Natural killer cell (primary cell): Measurements from ENCODE around the gene KCNMB3. TPM values are rescaled to one million over a fixed set of nuclear protein-coding genes. Genes with fewer than 3 reads are reported as not detected.

Experiments used
- ATAC-seq, 3 donors: fragments of 150-1000 bp in 2 of 3; fragments of 200-7000 bp in 1 of 3; cut with Tn5 transposase; 1 replicate in 1 of 3; 2 replicates in 2 of 3; pipeline ENCODE4 v1.10.0; 2021; ENCODE audit warnings: mild to moderate bottlenecking in 2 of 3, moderate library complexity in 2 of 3
- DNase-seq, 2 donors: peaks; one replicate each; pipeline versions ENCODE4 v3.0.0 to v3.0.0-alpha.2; 2013 to 2021; ENCODE audit warnings: mixed read lengths in 1 of 2
- H3K27ac ChIP-seq: one replicate; pipeline ENCODE4 v1.5.1; 2013; ENCODE audit warnings: mild to moderate bottlenecking, low read length
- H3K27me3 ChIP-seq: one replicate; pipeline ENCODE4 v1.6.1; 2013; ENCODE audit warnings: low read length; ENCODE audit not compliant: control insufficient read depth, insufficient read depth
- H3K36me3 ChIP-seq: one replicate; pipeline ENCODE4 v1.6.1; 2013; ENCODE audit warnings: low read length; ENCODE audit not compliant: control insufficient read depth, insufficient read depth
- H3K4me1 ChIP-seq: one replicate; pipeline ENCODE4 v1.6.1; 2013; ENCODE audit warnings: low read length; ENCODE audit not compliant: control insufficient read depth, insufficient read depth
- H3K4me3 ChIP-seq: one replicate; pipeline ENCODE4 v1.5.1; 2013; ENCODE audit warnings: low read length
- H3K9me3 ChIP-seq: one replicate; pipeline ENCODE4 v1.6.1; 2013; ENCODE audit warnings: low read length; ENCODE audit not compliant: control insufficient read depth, insufficient read depth
- H3K27ac Mint-ChIP-seq, 2 donors: one replicate each; pipeline ENCODE4 v1.8.0; 2022; ENCODE audit warnings: mild to moderate bottlenecking in 2 of 2, mixed read lengths in 2 of 2, moderate library complexity in 1 of 2
- H3K27me3 Mint-ChIP-seq, 2 donors: one replicate each; pipeline ENCODE4 v1.8.0; 2022; ENCODE audit warnings: low read depth in 2 of 2, mixed read lengths in 2 of 2
- H3K36me3 Mint-ChIP-seq: one replicate; pipeline ENCODE4 v1.8.0; 2022; ENCODE audit warnings: mixed read lengths
- H3K4me1 Mint-ChIP-seq, 2 donors: one replicate each; pipeline ENCODE4 v1.8.0; 2022; ENCODE audit warnings: mixed read lengths in 2 of 2
- H3K4me3 Mint-ChIP-seq: one replicate; pipeline ENCODE4 v1.8.0; 2022; ENCODE audit warnings: mild to moderate bottlenecking, moderate library complexity, mixed read lengths
- H3K9me3 Mint-ChIP-seq, 2 donors: one replicate each; pipeline ENCODE4 v1.8.0; 2022; ENCODE audit warnings: mixed read lengths in 2 of 2
- CTCF ChIP-seq: fragments of 200-600 bp; IDR thresholded peaks from one replicate; pipeline ENCODE4 v1.8.0; 2022; ENCODE audit warnings: antibody characterized with exemption
- WGBS: methylation state at CpG from one replicate; pipeline ENCODE4 v1.1.7; 2013; ENCODE audit warnings: missing lambda C conversion rate; ENCODE audit not compliant: insufficient coverage; 5-methylcytosine and 5-hydroxymethylcytosine counted together
- intact Hi-C: fragments of 100-400 bp; cut with micrococcal nuclease; formaldehyde crosslinking; loops from one replicate; pipeline ENCODE4 v1.14.2; 2022
- total RNA-seq, 4 donors: library from RNA; stranded (reverse); fragments of 120-200 nt in 1 of 4; gene quantifications; one replicate each; pipeline versions ENCODE4 v1.2.3 to v1.2.4, GENCODE V29; 2013 to 2022

KCNMB3 gene
- total RNA-seq, 3 donors from 2014 or later (not counting 1 experiment from before 2014, with no cell fraction given) = 1.3 to 1.8 (median 1.4) TPM

- Histone ChIP-seq H3K4me3 (no peak overlapping the region), H3K36me3 (no peaks in the 10 kb centered on the region), H3K27ac (no peak overlapping the region), H3K9me3 (no peaks in the 10 kb centered on the region), H3K4me1 (peaks cover 2% of the 10 kb centered on the region), H3K27me3 (no peaks in the 10 kb centered on the region)
- ATAC-seq = no peak
- Mint-ChIP-seq H3K27me3 (peaks cover 5 to 19% of the 10 kb centered on the region in 2 donors), H3K4me1 (no peaks in the 10 kb centered on the region), H3K27ac (no peak overlapping the region), H3K4me3 (no peak overlapping the region), H3K36me3 (no peaks in the 10 kb centered on the region), H3K9me3 (no peaks in the 10 kb centered on the region)
- intact Hi-C loops = no loop called here
- DNase-seq = no peak
- no peak for TF ChIP-seq CTCF
- WGBS = 75% methylated on average over 21 of the region's 21 CpGs
These were observed 15.8 kb upstream of the KCNMB3 start for GRCh38 chr3:179266701-179267211.

- Histone ChIP-seq H3K36me3 (no peaks in the 10 kb centered on the region), H3K4me3 (no peak overlapping the region), H3K4me1 (peaks cover 7% of the 10 kb centered on the region), H3K27me3 (no peaks in the 10 kb centered on the region), H3K27ac (no peak overlapping the region), H3K9me3 (no peaks in the 10 kb centered on the region)
- intact Hi-C loops = no loop called here
- Mint-ChIP-seq H3K27ac (no peak overlapping the region), H3K9me3 (no peaks in the 10 kb centered on the region), H3K36me3 (no peaks in the 10 kb centered on the region), H3K27me3 (peaks cover 5 to 19% of the 10 kb centered on the region in 2 donors), H3K4me1 (peaks cover 1 to 2% of the 10 kb centered on the region in 2 donors), H3K4me3 (no peak overlapping the region)
- DNase-seq (no peak), ATAC-seq (peak in 1 of 3 donors; percentile 47)
- no peak for TF ChIP-seq CTCF
- 14% methylated on average over 3 of the region's 4 CpGs for WGBS
These were observed 15.0 kb upstream of the KCNMB3 start for GRCh38 chr3:179265875-179266274.

- no peak overlapping the region for H3K4me3 Mint-ChIP-seq
- H3K36me3 ChIP-seq = no peaks in the 10 kb centered on the region
- peaks cover 5 to 19% of the 10 kb centered on the region in 2 donors for H3K27me3 Mint-ChIP-seq
- peaks cover 9% of the 10 kb centered on the region for H3K4me1 ChIP-seq
- peaks cover 2 to 3% of the 10 kb centered on the region in 2 donors for H3K9me3 Mint-ChIP-seq
- intact Hi-C loops = no loop called here
- no peaks in the 10 kb centered on the region for H3K27me3 ChIP-seq
- no peak overlapping the region for H3K27ac Mint-ChIP-seq
- H3K4me3 ChIP-seq = no peak overlapping the region
- TF ChIP-seq CTCF = no peak
- no peaks in the 10 kb centered on the region for H3K9me3 ChIP-seq
- ATAC-seq = no peak
- no peak overlapping the region for H3K27ac ChIP-seq
- DNase-seq = no peak
- peaks cover 7 to 9% of the 10 kb centered on the region in 2 donors for H3K4me1 Mint-ChIP-seq
- WGBS = 100% methylated on average over 1 of the region's 1 CpG
- no peaks in the 10 kb centered on the region for H3K36me3 Mint-ChIP-seq
These were observed 14.2 kb upstream of the KCNMB3 start for GRCh38 chr3:179265092-179265491.

- H3K27me3 ChIP-seq = no peaks in the 10 kb centered on the region
- H3K4me1 Mint-ChIP-seq = peaks cover 7 to 9% of the 10 kb centered on the region in 2 donors
- TF ChIP-seq CTCF = no peak
- WGBS = 93% methylated on average over 2 of the region's 4 CpGs
- no peak overlapping the region for H3K27ac ChIP-seq
- peaks cover 7 to 9% of the 10 kb centered on the region in 2 donors for H3K9me3 Mint-ChIP-seq
- H3K27me3 Mint-ChIP-seq = peaks cover 5 to 16% of the 10 kb centered on the region in 2 donors
- ATAC-seq = no peak
- no peak overlapping the region for H3K4me3 Mint-ChIP-seq
- peaks cover 9% of the 10 kb centered on the region for H3K4me1 ChIP-seq
- H3K4me3 ChIP-seq = no peak overlapping the region
- H3K27ac Mint-ChIP-seq = no peak overlapping the region
- no peak for DNase-seq
- no peaks in the 10 kb centered on the region for H3K36me3 ChIP-seq
- no peaks in the 10 kb centered on the region for H3K9me3 ChIP-seq
- no peaks in the 10 kb centered on the region for H3K36me3 Mint-ChIP-seq
- intact Hi-C loops = no loop called here
These were observed 13.5 kb upstream of the KCNMB3 start for GRCh38 chr3:179264449-179264848.
